ENCODE data around the gene CACNA2D4.

Gene CACNA2D4

GRCh38 chr12:1760566-1761382 lies 157.7 kb downstream of the CACNA2D4 start:
- Histone ChIP-seq H3K36me3 (peaks cover 55 to 100% (median 84%) of the 10 kb centered on the region in 11 experiments), H3K9me3 (replicated peaks in 1 of 11) (peaks cover 0 to 10% (median 5%) of the 10 kb centered on the region in 11 experiments; a peak in 11 of 22 replicates), H3K27ac (no peak overlapping the region), H3K9ac (no peak overlapping the region), H3K27me3 (no peaks in the 10 kb centered on the region), H3K4me3 (no peak overlapping the region), H3K4me1 (peaks cover 0 to 11% (median 0%) of the 10 kb centered on the region in 10 experiments; a peak in 4 of 20 replicates), H3K4me2 (peak overlapping the region in 2 of 11 experiments; percentile 39 to 48; a peak in 2 of 22 replicates), H4K20me1 (peaks cover 4 to 90% (median 49%) of the 10 kb centered on the region in 11 experiments; a peak in 21 of 22 replicates)
- TF ChIP-seq Cebpa-rat (IDR thresholded peaks at IDR 0.05): no peak

GRCh38 chr12:1758887-1759286 lies 159.6 kb downstream of the CACNA2D4 start:
- H3K4me2 ChIP-seq: no peak overlapping the region
- H3K27me3 ChIP-seq: no peaks in the 10 kb centered on the region
- peaks cover 0 to 86% (median 47%) of the 10 kb centered on the region in 11 experiments; a peak in 21 of 22 replicates for H4K20me1 ChIP-seq
- H3K9me3 ChIP-seq (replicated peaks in 1 of 11): peaks cover 0 to 10% (median 5%) of the 10 kb centered on the region in 11 experiments; a peak in 11 of 22 replicates
- no peak for TF ChIP-seq Cebpa-rat (IDR thresholded peaks at IDR 0.05)
- no peak overlapping the region for H3K9ac ChIP-seq
- no peak overlapping the region for H3K4me3 ChIP-seq
- H3K4me1 ChIP-seq: peaks cover 0 to 11% (median 0%) of the 10 kb centered on the region in 10 experiments; a peak in 4 of 20 replicates
- peaks cover 66 to 100% (median 94%) of the 10 kb centered on the region in 11 experiments for H3K36me3 ChIP-seq
- no peak overlapping the region for H3K27ac ChIP-seq

- H3K36me3 ChIP-seq: peaks cover 67 to 100% (median 89%) of the 10 kb centered on the region in 11 experiments
- peaks cover 0 to 11% (median 0%) of the 10 kb centered on the region in 10 experiments; a peak in 4 of 20 replicates for H3K4me1 ChIP-seq
- H3K9me3 ChIP-seq (replicated peaks in 1 of 11): peaks cover 0 to 10% (median 5%) of the 10 kb centered on the region in 11 experiments; a peak in 11 of 22 replicates
- no peak for TF ChIP-seq Cebpa-rat (IDR thresholded peaks at IDR 0.05)
- H3K27ac ChIP-seq: no peak overlapping the region
- no peak overlapping the region for H3K9ac ChIP-seq
- H3K4me2 ChIP-seq: no peak overlapping the region
- peaks cover 0 to 86% (median 42%) of the 10 kb centered on the region in 11 experiments; a peak in 20 of 22 replicates for H4K20me1 ChIP-seq
- H3K4me3 ChIP-seq: no peak overlapping the region
- no peaks in the 10 kb centered on the region for H3K27me3 ChIP-seq
Observed at GRCh38 chr12:1758376-1758775, 160.1 kb downstream of the CACNA2D4 start.

- no peak overlapping the region for H3K9ac ChIP-seq
- no peak for TF ChIP-seq Cebpa-rat (IDR thresholded peaks at IDR 0.05)
- peaks cover 24 to 37% (median 30%) of the 10 kb centered on the region in 11 experiments for H3K9me3 ChIP-seq (replicated peaks in 1 of 11)
- peaks cover 10 to 26% (median 18%) of the 10 kb centered on the region in 10 experiments; a peak in 19 of 20 replicates for H3K4me1 ChIP-seq
- no peak overlapping the region for H3K27ac ChIP-seq
- no peaks in the 10 kb centered on the region for H3K27me3 ChIP-seq
- H3K4me2 ChIP-seq: no peak overlapping the region
- H3K36me3 ChIP-seq: peaks cover 30 to 89% (median 60%) of the 10 kb centered on the region in 11 experiments
- H3K4me3 ChIP-seq: no peak overlapping the region
- H4K20me1 ChIP-seq: peaks cover 0 to 82% (median 42%) of the 10 kb centered on the region in 11 experiments; a peak in 18 of 22 replicates
Observed at GRCh38 chr12:1750300-1750699, 168.2 kb downstream of the CACNA2D4 start.

GRCh38 chr12:1749019-1749418 lies 169.4 kb downstream of the CACNA2D4 start:
- H3K9me3 ChIP-seq (replicated peaks in 1 of 11): peaks cover 24 to 42% (median 35%) of the 10 kb centered on the region in 11 experiments
- no peak overlapping the region for H3K27ac ChIP-seq
- no peaks in the 10 kb centered on the region for H3K27me3 ChIP-seq
- H3K4me3 ChIP-seq: no peak overlapping the region
- peaks cover 0 to 82% (median 37%) of the 10 kb centered on the region in 11 experiments; a peak in 18 of 22 replicates for H4K20me1 ChIP-seq
- peak overlapping the region in 7 of 11 experiments; percentile 1 to 45 (median 37); a peak in 14 of 22 replicates for H3K4me2 ChIP-seq
- no peak for TF ChIP-seq Cebpa-rat (IDR thresholded peaks at IDR 0.05)
- peaks cover 19 to 88% (median 57%) of the 10 kb centered on the region in 11 experiments for H3K36me3 ChIP-seq
- H3K9ac ChIP-seq: no peak overlapping the region
- H3K4me1 ChIP-seq: peaks cover 15 to 33% (median 27%) of the 10 kb centered on the region in 10 experiments; a peak in 19 of 20 replicates

DNA sequence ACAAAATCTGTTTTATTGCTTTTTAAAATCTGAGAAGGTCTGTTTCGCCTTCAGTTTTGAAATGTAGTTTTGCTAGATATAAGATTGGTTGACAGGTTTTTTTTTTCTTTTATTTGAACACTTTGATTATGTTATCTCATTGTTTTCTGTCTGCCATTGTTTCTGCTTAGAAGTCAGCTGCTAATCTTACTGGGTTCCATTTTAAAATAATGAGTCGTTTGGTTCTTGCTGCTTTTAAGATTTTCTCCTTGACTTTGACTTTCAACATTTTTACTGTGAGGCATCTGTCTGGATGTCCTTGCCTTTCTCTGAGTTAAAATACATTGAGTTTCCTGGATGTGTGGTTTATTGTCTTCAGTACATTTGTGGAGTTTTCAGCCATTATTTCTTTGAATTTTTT lies 170.8 kb downstream of the CACNA2D4 start:
- H3K4me3 ChIP-seq: no peak overlapping the region; a peak in 1 of 20 replicates
- H3K36me3 ChIP-seq: peaks cover 17 to 86% (median 60%) of the 10 kb centered on the region in 11 experiments
- H3K9me3 ChIP-seq (replicated peaks in 1 of 11): peaks cover 24 to 52% (median 45%) of the 10 kb centered on the region in 11 experiments
- no peak overlapping the region for H3K9ac ChIP-seq
- no peaks in the 10 kb centered on the region for H3K27me3 ChIP-seq
- H3K27ac ChIP-seq: no peak overlapping the region
- no peak overlapping the region for H3K4me2 ChIP-seq
- H3K4me1 ChIP-seq: peaks cover 15 to 33% (median 27%) of the 10 kb centered on the region in 10 experiments; a peak in 19 of 20 replicates
- peaks cover 1 to 82% (median 40%) of the 10 kb centered on the region in 11 experiments; a peak in 20 of 22 replicates for H4K20me1 ChIP-seq
- TF ChIP-seq Cebpa-rat (IDR thresholded peaks at IDR 0.05): no peak

GRCh38 chr12:1744932-1745331 lies 173.5 kb downstream of the CACNA2D4 start:
- Histone ChIP-seq H3K4me2 (peak overlapping the region; percentile 27 to 66 (median 57); a peak in 21 of 22 replicates), H3K27ac (no peak overlapping the region), H3K9ac (no peak overlapping the region), H3K4me3 (no peak overlapping the region), H3K27me3 (no peaks in the 10 kb centered on the region), H3K9me3 (replicated peaks in 1 of 11) (peaks cover 24 to 52% (median 45%) of the 10 kb centered on the region in 11 experiments), H3K36me3 (peaks cover 17 to 65% (median 56%) of the 10 kb centered on the region in 11 experiments), H3K4me1 (peaks cover 24 to 58% (median 47%) of the 10 kb centered on the region in 10 experiments), H4K20me1 (peaks cover 19 to 82% (median 43%) of the 10 kb centered on the region in 11 experiments; a peak in 21 of 22 replicates)
- no peak for TF ChIP-seq Cebpa-rat (IDR thresholded peaks at IDR 0.05)
